ENCODE results near the gene CIP2A.

Gene CIP2A

GRCh38 chr3:108566599-108566998 lies 22.6 kb downstream of the CIP2A start (continued):
- TF ChIP-seq RARB (CRISPR knock-in tag; IDR thresholded peaks at IDR 0.05) (no peak), ZNF565 (CRISPR knock-in tag; conservative IDR thresholded peaks at IDR 0.05; ENCODE audit: low read depth) (no peak), OSR1 (CRISPR knock-in tag; IDR thresholded peaks at IDR 0.05) (no peak)

GRCh38 chr3:108565506-108565905 lies 23.7 kb downstream of the CIP2A start:
- TF ChIP-seq ZFP30 (CRISPR knock-in tag; IDR thresholded peaks at IDR 0.05) (no peak), ZNF70 (CRISPR knock-in tag; IDR thresholded peaks at IDR 0.05) (no peak), TSHZ2 (CRISPR knock-in tag; IDR thresholded peaks at IDR 0.05) (no peak), OSR1 (CRISPR knock-in tag; IDR thresholded peaks at IDR 0.05) (no peak), CSDC2 (CRISPR knock-in tag; IDR thresholded peaks at IDR 0.05) (no peak), CSRNP3 (CRISPR knock-in tag; IDR thresholded peaks at IDR 0.05) (no peak), RARB (CRISPR knock-in tag; IDR thresholded peaks at IDR 0.05) (no peak), ESRRG (CRISPR knock-in tag; IDR thresholded peaks at IDR 0.05) (no peak)
- no peak for ATAC-seq

GRCh38 chr3:108564564-108564963 lies 24.7 kb downstream of the CIP2A start:
- no peak for TF ChIP-seq GLIS3 (CRISPR knock-in tag; IDR thresholded peaks at IDR 0.05)
- no peak for TF ChIP-seq ZFP30 (CRISPR knock-in tag; IDR thresholded peaks at IDR 0.05)
- TF ChIP-seq ISL1 (CRISPR knock-in tag; IDR thresholded peaks at IDR 0.05) = no peak
- no peak for TF ChIP-seq PATZ1 (CRISPR knock-in tag; IDR thresholded peaks at IDR 0.05; ENCODE audit: borderline replicate concordance)
- no peak for TF ChIP-seq PPARA (CRISPR knock-in tag; IDR thresholded peaks at IDR 0.05; ENCODE audit: borderline replicate concordance)
- TF ChIP-seq POU6F1 (CRISPR knock-in tag; IDR thresholded peaks at IDR 0.05; ENCODE audit: borderline replicate concordance, low read depth) = no peak
- no peak for TF ChIP-seq ZNF70 (CRISPR knock-in tag; IDR thresholded peaks at IDR 0.05)
- no peak for TF ChIP-seq SNAI2 (CRISPR knock-in tag; IDR thresholded peaks at IDR 0.05)
- TF ChIP-seq CSDC2 (CRISPR knock-in tag; IDR thresholded peaks at IDR 0.05) = no peak
- no peak for TF ChIP-seq ZFP3 (CRISPR knock-in tag; IDR thresholded peaks at IDR 0.05)
- no peak for TF ChIP-seq ZNF8 (CRISPR knock-in tag; IDR thresholded peaks at IDR 0.05)
- TF ChIP-seq CREB5 (CRISPR knock-in tag; IDR thresholded peaks at IDR 0.05; ENCODE audit: low read depth) = no peak
- TF ChIP-seq ZC3H10 (CRISPR knock-in tag; IDR thresholded peaks at IDR 0.05) = no peak
- no peak for TF ChIP-seq BACH2 (CRISPR knock-in tag; IDR thresholded peaks at IDR 0.05; ENCODE audit: borderline replicate concordance)
- no peak for TF ChIP-seq CSRNP3 (CRISPR knock-in tag; IDR thresholded peaks at IDR 0.05)
- no peak for TF ChIP-seq ZNF565 (CRISPR knock-in tag; conservative IDR thresholded peaks at IDR 0.05; ENCODE audit: low read depth)

More at GRCh38 chr3:108564564-108564963, 24.7 kb downstream of the CIP2A start:
- no peak; the same call in 2 of the 3 replicates for ATAC-seq
